HEK293 (cell line): ENCODE measurements around the gene LARP1.

Experiments
- CTCF ChIA-PET: fragments of 350-600 bp; formaldehyde crosslinking; extraction: SDS; loops from one replicate; lab custom pipeline; 2021; ENCODE audit warnings: antibody characterized with exemption; lab: Yijun Ruan, JAX
- POLR2A ChIA-PET: fragments of 300-600 bp; formaldehyde crosslinking; extraction: SDS; loops from one replicate; lab custom pipeline; 2020; ENCODE audit warnings: antibody characterized with exemption, inconsistent platforms; lab: Yijun Ruan, JAX
- H3K27ac ChIP-seq: fragments of 200-500 bp; sonication (Bioruptor generic); 2 replicates; pipeline ENCODE4 v1.5.1; 2014; ENCODE audit warnings: low read depth, low read length, control low read depth, inconsistent platforms; ENCODE audit errors: extremely low read depth
- H3K36me3 ChIP-seq, 2 experiments: fragments of 200-500 bp in 1 of 2; sonication (Bioruptor generic) in 1 of 2; 1 replicate in 1 of 2; 2 replicates in 1 of 2; pipeline ENCODE4 v1.5.1; 2014 to 2017; ENCODE audit warnings: inconsistent platforms in 2 of 2, low read length in 2 of 2; ENCODE audit not compliant: control insufficient read depth in 2 of 2, insufficient read depth in 1 of 2
- H3K4me1 ChIP-seq: fragments of 200-500 bp; sonication (Bioruptor generic); 2 replicates; pipeline ENCODE4 v1.5.1; 2014; ENCODE audit warnings: mild to moderate bottlenecking, low read length, inconsistent platforms; ENCODE audit not compliant: control insufficient read depth, insufficient read depth
- H3K4me3 ChIP-seq: 2 replicates; pipeline ENCODE4 v1.5.1; 2011; ENCODE audit warnings: low read depth, mild to moderate bottlenecking, control low read depth, low read length, moderate library complexity
- H3K9me3 ChIP-seq: fragments of 200-500 bp; sonication (Bioruptor generic); 2 replicates; pipeline ENCODE4 v1.5.1; 2014; ENCODE audit warnings: low read depth, low read length, inconsistent platforms; ENCODE audit not compliant: control insufficient read depth, insufficient read depth
- AEBP2 ChIP-seq: fragments of 450-650 bp; formaldehyde crosslinking; IDR thresholded peaks from 2 replicates; pipeline ENCODE4 v1.5.1; 2016; ENCODE audit warnings: missing biosample characterization, missing genetic modification characterization, borderline replicate concordance
- KLF1 ChIP-seq: fragments of 450-650 bp; formaldehyde crosslinking; IDR thresholded peaks from 2 replicates; pipeline ENCODE4 v1.5.1; 2016; ENCODE audit warnings: missing biosample characterization, missing genetic modification characterization
- KLF9 ChIP-seq: fragments of 450-650 bp; formaldehyde crosslinking; IDR thresholded peaks from 2 replicates; pipeline ENCODE4 v1.5.1; 2016; ENCODE audit warnings: missing biosample characterization, missing genetic modification characterization, low read depth
- MYNN ChIP-seq: fragments of 450-650 bp; formaldehyde crosslinking; IDR thresholded peaks from 2 replicates; pipeline ENCODE4 v1.5.1; 2016; ENCODE audit warnings: missing biosample characterization, missing genetic modification characterization, borderline replicate concordance
- PRDM10 ChIP-seq: fragments of 450-650 bp; formaldehyde crosslinking; IDR thresholded peaks from 2 replicates; pipeline ENCODE4 v1.5.1; 2016; ENCODE audit warnings: missing biosample characterization, missing genetic modification characterization
- SETDB1 ChIP-seq: IDR thresholded peaks from one replicate; pipeline ENCODE4 v1.6.1; 2017; ENCODE audit warnings: mild to moderate bottlenecking, low read length, moderate library complexity, mixed read lengths; ENCODE audit not compliant: insufficient read length
- ZEB2 ChIP-seq: fragments of 450-650 bp; formaldehyde crosslinking; IDR thresholded peaks from 2 replicates; pipeline ENCODE4 v1.5.1; 2016; ENCODE audit warnings: missing biosample characterization, missing genetic modification characterization
- ZFHX2 ChIP-seq: fragments of 450-650 bp; formaldehyde crosslinking; conservative IDR thresholded peaks from 2 replicates; pipeline ENCODE4 v1.5.1; 2016; ENCODE audit warnings: missing biosample characterization, missing genetic modification characterization
- ZFP37 ChIP-seq: fragments of 450-650 bp; formaldehyde crosslinking; IDR thresholded peaks from 2 replicates; pipeline ENCODE4 v1.5.1; 2016; ENCODE audit warnings: missing biosample characterization, missing genetic modification characterization
- ZNF10 ChIP-seq: fragments of 450-650 bp; formaldehyde crosslinking; IDR thresholded peaks from 2 replicates; pipeline ENCODE4 v1.5.1; 2017; ENCODE audit warnings: missing biosample characterization, missing genetic modification characterization
- ZNF112 ChIP-seq: fragments of 450-650 bp; formaldehyde crosslinking; IDR thresholded peaks from 2 replicates; pipeline ENCODE4 v1.5.0; 2017; ENCODE audit warnings: missing biosample characterization, missing genetic modification characterization
- ZNF138 ChIP-seq: fragments of 450-650 bp; formaldehyde crosslinking; IDR thresholded peaks from 2 replicates; pipeline ENCODE4 v1.5.1; 2016; ENCODE audit warnings: missing biosample characterization, missing genetic modification characterization, borderline replicate concordance
- ZNF146 ChIP-seq: fragments of 450-650 bp; formaldehyde crosslinking; IDR thresholded peaks from 2 replicates; pipeline ENCODE4 v1.5.1; 2016; ENCODE audit warnings: missing biosample characterization, missing genetic modification characterization
- ZNF174 ChIP-seq: fragments of 450-650 bp; formaldehyde crosslinking; IDR thresholded peaks from 2 replicates; pipeline ENCODE4 v1.5.0; 2017; ENCODE audit warnings: missing biosample characterization, mild to moderate bottlenecking, missing genetic modification characterization
- ZNF184 ChIP-seq: fragments of 450-650 bp; IDR thresholded peaks from 2 replicates; pipeline ENCODE4 v1.5.1; 2018; ENCODE audit warnings: missing biosample characterization, mild to moderate bottlenecking, missing genetic modification characterization
- ZNF2 ChIP-seq: fragments of 450-650 bp; formaldehyde crosslinking; IDR thresholded peaks from 2 replicates; pipeline ENCODE4 v1.5.1; 2016; ENCODE audit warnings: missing biosample characterization, missing genetic modification characterization
- ZNF221 ChIP-seq: fragments of 450-650 bp; formaldehyde crosslinking; IDR thresholded peaks from 2 replicates; pipeline ENCODE4 v1.5.1; 2017; ENCODE audit warnings: missing biosample characterization, missing genetic modification characterization, borderline replicate concordance
- ZNF23 ChIP-seq: fragments of 450-650 bp; formaldehyde crosslinking; IDR thresholded peaks from 2 replicates; pipeline ENCODE4 v1.5.1; 2016; ENCODE audit warnings: missing biosample characterization, missing genetic modification characterization, borderline replicate concordance
- ZNF311 ChIP-seq: fragments of 450-650 bp; formaldehyde crosslinking; IDR thresholded peaks from 2 replicates; pipeline ENCODE4 v1.5.1; 2017; ENCODE audit warnings: missing biosample characterization, missing genetic modification characterization, borderline replicate concordance
- ZNF335 ChIP-seq: fragments of 450-650 bp; formaldehyde crosslinking; conservative IDR thresholded peaks from 2 replicates; pipeline ENCODE4 v1.5.1; 2016; ENCODE audit warnings: missing biosample characterization, missing genetic modification characterization
- ZNF48 ChIP-seq: fragments of 450-650 bp; formaldehyde crosslinking; IDR thresholded peaks from 2 replicates; pipeline ENCODE4 v1.5.1; 2016; ENCODE audit warnings: missing biosample characterization, missing genetic modification characterization
- ZNF513 ChIP-seq: fragments of 450-650 bp; IDR thresholded peaks from 2 replicates; pipeline ENCODE4 v1.5.1; 2018; ENCODE audit warnings: missing biosample characterization, missing genetic modification characterization
- ZNF548 ChIP-seq: fragments of 450-650 bp; formaldehyde crosslinking; IDR thresholded peaks from 2 replicates; pipeline ENCODE4 v1.5.1; 2016; ENCODE audit warnings: missing biosample characterization, missing genetic modification characterization
- ZNF600 ChIP-seq: fragments of 450-650 bp; formaldehyde crosslinking; IDR thresholded peaks from 2 replicates; pipeline ENCODE4 v1.5.1; 2016; ENCODE audit warnings: missing biosample characterization, missing genetic modification characterization
- ZNF658 ChIP-seq: fragments of 450-650 bp; formaldehyde crosslinking; IDR thresholded peaks from 2 replicates; pipeline ENCODE4; 2016; ENCODE audit warnings: missing biosample characterization, missing genetic modification characterization
- ZNF677 ChIP-seq: fragments of 450-650 bp; IDR thresholded peaks from 2 replicates; pipeline ENCODE4 v1.5.0; 2018; ENCODE audit warnings: missing biosample characterization, mild to moderate bottlenecking, missing genetic modification characterization, moderate library complexity
- ZNF707 ChIP-seq: fragments of 450-650 bp; formaldehyde crosslinking; IDR thresholded peaks from 2 replicates; pipeline ENCODE4 v1.5.1; 2016; ENCODE audit warnings: missing biosample characterization, missing genetic modification characterization
- ZNF837 ChIP-seq: fragments of 450-650 bp; formaldehyde crosslinking; IDR thresholded peaks from 2 replicates; pipeline ENCODE4 v1.5.1; 2016; ENCODE audit warnings: missing biosample characterization, missing genetic modification characterization
- ZSCAN18 ChIP-seq: fragments of 450-650 bp; formaldehyde crosslinking; IDR thresholded peaks from 2 replicates; pipeline ENCODE4 v1.5.1; 2016; ENCODE audit warnings: missing biosample characterization, missing genetic modification characterization

LARP1 gene

GRCh38 chr5:154756868-154757813, 2.0 kb downstream of the LARP1 start (continued):
- TF ChIP-seq AEBP2 (tag by site-specific recombination) = no peak
- no peak for TF ChIP-seq ZSCAN18
- no peak for TF ChIP-seq ZNF146 (tag by site-specific recombination)
- no peak for TF ChIP-seq ZNF138
- TF ChIP-seq ZNF837 = no peak
- TF ChIP-seq ZNF23 = no peak
- TF ChIP-seq ZNF174 = no peak
- no peak for TF ChIP-seq ZNF548 (tag by site-specific recombination)
- TF ChIP-seq ZNF311 (tag by site-specific recombination) = no peak
- TF ChIP-seq ZNF221 (tag by site-specific recombination) = no peak
- no peak for TF ChIP-seq MYNN (tag by site-specific recombination)
- no peak for TF ChIP-seq SETDB1
- peak; percentile 98 for TF ChIP-seq PRDM10
- TF ChIP-seq ZNF658 = no peak
- TF ChIP-seq KLF1 = peak; percentile 24; the same call in 1 of the 2 replicates
- TF ChIP-seq ZNF48 (tag by site-specific recombination) = no peak
- TF ChIP-seq KLF9 = peak; percentile 54
- no peak for TF ChIP-seq ZNF112 (tag by site-specific recombination)
- TF ChIP-seq ZNF2 = no peak

DNA sequence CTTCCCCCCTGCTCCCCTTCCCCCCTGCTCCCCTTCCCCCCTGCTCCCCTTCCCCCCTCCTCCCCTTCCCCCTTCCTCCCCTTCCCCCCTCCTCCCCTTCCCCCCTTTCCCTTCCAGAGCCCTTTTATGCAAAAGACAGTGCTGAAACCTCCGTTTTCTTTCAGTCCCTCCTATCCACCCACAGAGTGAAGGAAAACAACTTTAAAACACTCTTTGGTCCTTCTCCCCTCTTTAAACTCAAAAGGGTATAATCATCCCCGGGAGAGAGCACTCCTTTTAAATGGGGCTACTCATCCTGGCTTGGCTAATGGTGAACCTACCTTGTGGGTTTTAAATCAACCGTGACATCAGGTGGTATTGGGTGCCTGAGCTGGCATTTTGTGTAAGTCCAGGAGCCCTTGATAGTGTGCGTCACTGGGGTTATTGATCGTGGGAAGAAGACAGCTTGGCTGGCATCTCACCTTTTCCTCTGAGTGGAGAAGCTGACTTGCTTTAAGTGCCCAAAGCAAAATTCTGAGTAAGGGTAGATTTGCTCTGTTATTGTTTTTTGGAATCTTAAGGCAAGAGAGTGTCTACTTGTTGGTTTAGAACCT, 2.7 kb downstream of the LARP1 start:
- no peaks in the 10 kb centered on the region for H3K9me3 ChIP-seq
- CTCF ChIA-PET = interaction anchor here (0.7 to 0.8 kb wide), 2 partner anchors 28 to 105 kb away, joined by 3 read pairs; no protein-coding TSS in a partner anchor
- H3K36me3 ChIP-seq = no peaks in the 10 kb centered on the region; a peak in 1 of 3 replicates
- POLR2A ChIA-PET = interaction anchor here (0.6 to 1.3 kb wide), 4 partner anchors 9 to 180 kb away, joined by 3 to 4 read pairs (median 4); partner anchors contain the start of genes CNOT8 and GEMIN5
- H3K4me3 ChIP-seq = peak overlapping the region; percentile 29
- peaks cover 43% of the 10 kb centered on the region for H3K4me1 ChIP-seq
- peak overlapping the region; percentile 24; the same call in 1 of the 2 replicates for H3K27ac ChIP-seq
- TF ChIP-seq ZNF513 (tag by site-specific recombination) (no peak), KLF1 (no peak), ZNF184 (no peak), ZNF10 (no peak), ZNF174 (no peak), ZNF335 (tag by site-specific recombination) (no peak), ZFHX2 (tag by site-specific recombination) (no peak; the same call in 1 of the 2 replicates), ZNF677 (no peak), ZNF707 (no peak), ZFP37 (tag by site-specific recombination) (no peak), ZNF548 (tag by site-specific recombination) (no peak), ZEB2 (0 out of 2 replicates have a peak, but pooled peaks have one; percentile 20), ZNF146 (tag by site-specific recombination) (no peak), ZNF600 (tag by site-specific recombination) (0 out of 2 replicates have a peak, but pooled peaks have one; percentile 15)
